Liver (tissue), 3 donors: ENCODE results near the gene CHML.

Experiments
- CTCF ChIP-seq: fragments of 150-350 bp; IDR thresholded peaks from 2 replicates; pipeline ENCODE4 v1.5.1; 2017; ENCODE audit warnings: improper control_type of control experiment, low read depth, low read length; ENCODE audit not compliant: missing input control
- FOXA1 ChIP-seq: IDR thresholded peaks from 2 replicates; pipeline ENCODE4 v1.6.1; 2016; ENCODE audit warnings: antibody characterized with exemption
- FOXA2 ChIP-seq: IDR thresholded peaks from 2 replicates; pipeline ENCODE4 v1.6.1; 2016; ENCODE audit warnings: antibody characterized with exemption
- HNF4G ChIP-seq: IDR thresholded peaks from 2 replicates; pipeline ENCODE4 v1.6.1; 2016; ENCODE audit warnings: antibody characterized with exemption
- JUND ChIP-seq, 2 donors: IDR thresholded peaks; 2 replicates each; pipeline ENCODE4 v1.6.1; 2016; ENCODE audit warnings: antibody characterized with exemption in 2 of 2
- MAX ChIP-seq: IDR thresholded peaks from 2 replicates; pipeline ENCODE4 v1.6.1; 2016; ENCODE audit warnings: antibody characterized with exemption
- RAD21 ChIP-seq, 2 donors: IDR thresholded peaks; 2 replicates each; pipeline ENCODE4 v1.6.1; 2016; ENCODE audit warnings: antibody characterized with exemption in 2 of 2, mild to moderate bottlenecking in 2 of 2
- REST ChIP-seq: IDR thresholded peaks from 2 replicates; pipeline ENCODE4 v1.6.1; 2016; ENCODE audit warnings: antibody characterized with exemption, mild to moderate bottlenecking
- donor health status: healthy.
- donor health status: healthy.

GRCh38 chr1:241598249-241598648, 41.9 kb downstream of the CHML start:
- no peak for TF ChIP-seq RAD21 (IDR thresholded peaks at IDR 0.05)
- no peak for TF ChIP-seq CTCF
- TF ChIP-seq REST: no peak
- TF ChIP-seq MAX: no peak
- TF ChIP-seq FOXA2: no peak
- TF ChIP-seq JUND (IDR thresholded peaks at IDR 0.05): no peak
- no peak for TF ChIP-seq FOXA1
- no peak for TF ChIP-seq HNF4G
